ENCODE measurements around the gene GLYATL3. TPM values are rescaled to one million over a fixed set of nuclear protein-coding genes. Genes with fewer than 3 reads are reported as not detected.

Gene GLYATL3
- total RNA-seq, 1 experiment from 2014 or later = not detected

DNA sequence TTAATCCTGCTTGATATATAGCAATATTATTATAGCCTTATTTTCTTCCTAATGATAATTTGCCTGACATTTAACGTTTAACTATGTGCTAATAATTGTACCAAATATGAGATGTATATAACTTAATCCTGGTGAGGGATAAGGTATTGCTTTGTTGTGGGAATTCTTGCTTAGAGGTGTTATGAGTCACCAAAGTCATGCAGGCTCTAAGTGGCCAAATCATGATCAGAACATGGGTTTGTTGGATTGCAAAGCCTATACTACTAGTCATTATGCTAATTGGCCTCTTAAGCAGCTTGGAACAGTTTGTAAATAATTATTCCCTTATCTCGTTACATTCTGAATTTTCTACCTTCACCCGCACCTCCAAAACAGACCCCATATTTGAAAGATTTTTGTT, 28.8 kb downstream of the GLYATL3 start:
- H3K9me2 ChIP-seq (replicated peaks; ENCODE audit: insufficient read depth, low read length) = no peaks in the 10 kb centered on the region
- no peak overlapping the region for H3K4me2 ChIP-seq (ENCODE audit: low read depth, low read length, poor library complexity, severe bottlenecking)
- no peaks in the 10 kb centered on the region for H3K79me2 ChIP-seq (ENCODE audit: low read length)
- no peak overlapping the region for H2AFZ ChIP-seq (ENCODE audit: low read length)
- no peak overlapping the region for H3K9ac ChIP-seq (ENCODE audit: low read length)
- H3K27ac ChIP-seq (ENCODE audit: low read length) = no peak overlapping the region
- no peaks in the 10 kb centered on the region for H3K9me3 ChIP-seq (ENCODE audit: low read length)
- no peak for DNase-seq
- no peak overlapping the region for H3K4me3 ChIP-seq (ENCODE audit: low read length)
- no peaks in the 10 kb centered on the region for H3K27me3 ChIP-seq (ENCODE audit: low read length)
- H3K4me1 ChIP-seq (ENCODE audit: low read length) = no peaks in the 10 kb centered on the region
- no peaks in the 10 kb centered on the region for H3K36me3 ChIP-seq (ENCODE audit: insufficient read depth, low read length)
- H4K20me1 ChIP-seq (ENCODE audit: insufficient read depth, low read depth, low read length) = no peaks in the 10 kb centered on the region

DNA sequence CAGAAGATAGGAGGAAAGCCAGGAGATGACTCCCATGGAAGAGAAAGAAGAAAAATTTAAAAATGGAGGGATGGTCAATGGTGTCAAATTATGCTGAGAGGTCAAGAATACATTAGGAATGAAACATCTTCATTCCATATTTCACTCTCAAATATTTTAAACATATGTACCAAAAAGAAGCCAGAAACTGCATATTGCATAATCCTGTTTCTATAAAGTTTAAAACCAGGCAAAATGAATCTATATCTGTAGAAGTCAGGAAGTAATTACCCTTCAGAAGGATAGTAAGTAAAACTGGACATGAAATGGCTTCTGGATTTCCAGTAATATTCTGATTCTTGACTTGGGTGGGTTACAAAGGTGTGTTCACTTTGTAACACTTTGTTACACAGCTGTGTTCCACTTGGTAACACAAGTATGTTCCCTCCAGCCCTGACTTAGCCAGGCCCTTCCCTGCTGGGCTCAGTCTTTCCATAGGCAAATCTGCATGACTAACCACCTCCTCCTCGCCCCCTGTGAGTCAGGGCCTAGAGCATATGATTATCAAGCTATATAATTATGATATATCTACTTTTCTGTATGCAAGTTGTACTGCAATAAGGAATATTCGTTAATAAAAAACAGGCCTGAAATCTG, 30.5 kb downstream of the GLYATL3 start:
- no peak overlapping the region for H2AFZ ChIP-seq (ENCODE audit: low read length)
- no peak overlapping the region for H3K4me3 ChIP-seq (ENCODE audit: low read length)
- H3K27ac ChIP-seq (ENCODE audit: low read length) = no peak overlapping the region
- no peaks in the 10 kb centered on the region for H4K20me1 ChIP-seq (ENCODE audit: insufficient read depth, low read depth, low read length)
- no peaks in the 10 kb centered on the region for H3K9me2 ChIP-seq (replicated peaks; ENCODE audit: insufficient read depth, low read length)
- H3K4me1 ChIP-seq (ENCODE audit: low read length) = no peaks in the 10 kb centered on the region
- H3K4me2 ChIP-seq (ENCODE audit: low read depth, low read length, poor library complexity, severe bottlenecking) = no peak overlapping the region
- H3K9ac ChIP-seq (ENCODE audit: low read length) = no peak overlapping the region
- H3K36me3 ChIP-seq (ENCODE audit: insufficient read depth, low read length) = no peaks in the 10 kb centered on the region
- H3K79me2 ChIP-seq (ENCODE audit: low read length) = no peaks in the 10 kb centered on the region
- DNase-seq = no peak
- no peaks in the 10 kb centered on the region for H3K27me3 ChIP-seq (ENCODE audit: low read length)
- H3K9me3 ChIP-seq (ENCODE audit: low read length) = no peaks in the 10 kb centered on the region

DNA sequence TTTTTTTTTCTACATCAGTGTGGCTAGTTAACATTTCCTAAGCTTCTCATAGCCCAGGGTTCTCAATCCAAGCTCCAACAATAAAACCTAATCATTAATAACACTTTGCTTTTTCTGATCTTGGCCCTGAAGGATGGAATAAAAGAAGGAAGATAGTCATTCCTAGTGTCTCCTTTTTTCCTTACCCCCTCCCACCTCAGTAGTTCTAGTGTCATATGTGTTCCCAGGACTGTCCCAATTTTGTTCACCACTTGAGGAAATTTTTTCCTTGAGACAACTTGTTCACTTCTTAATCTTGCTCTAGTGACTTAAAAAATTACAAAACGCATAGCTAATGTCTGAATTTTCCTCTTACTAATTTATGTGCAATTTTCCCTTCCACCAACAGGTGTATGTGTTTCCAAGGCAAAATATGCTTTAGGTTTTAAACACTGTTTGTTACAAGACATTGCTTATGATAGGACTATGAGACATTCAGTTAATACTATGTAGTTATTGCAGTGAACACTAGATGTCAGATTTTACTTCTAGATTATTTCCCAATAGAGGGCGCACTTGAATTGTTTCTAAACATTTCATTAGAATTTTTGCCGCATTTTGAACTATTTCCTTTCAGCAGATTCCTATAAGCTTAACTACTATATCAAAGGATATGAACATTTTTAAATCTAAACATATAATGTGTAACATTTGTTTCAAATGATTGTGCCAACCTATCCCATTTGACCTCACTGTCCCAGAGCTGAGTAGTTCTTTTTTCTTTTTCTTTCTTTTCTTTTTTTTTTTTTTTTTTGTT, 32.2 kb downstream of the GLYATL3 start:
- H3K9ac ChIP-seq (ENCODE audit: low read length) = no peak overlapping the region

DNA sequence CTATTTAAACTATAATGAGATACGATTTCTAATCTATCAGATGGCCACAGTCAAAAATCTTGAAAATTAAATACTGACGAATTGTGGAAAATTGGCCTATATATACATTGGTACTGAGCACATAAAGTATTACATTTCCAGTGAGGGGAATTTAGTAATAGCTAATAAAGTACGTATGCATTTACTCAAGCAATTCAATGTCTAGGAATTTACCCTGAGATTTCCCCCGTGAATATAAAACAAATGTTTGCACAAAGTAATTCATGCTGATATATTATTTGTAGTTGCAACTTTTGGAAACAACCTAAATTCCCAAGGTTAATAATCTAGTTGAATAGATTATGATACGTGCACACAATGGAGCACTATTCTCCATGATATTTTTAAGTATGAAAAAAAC, 36.1 kb downstream of the GLYATL3 start:
- H3K9ac ChIP-seq (ENCODE audit: low read length) = no peak overlapping the region
- no peaks in the 10 kb centered on the region for H3K27me3 ChIP-seq (ENCODE audit: low read length)
- no peak for DNase-seq
- H3K36me3 ChIP-seq (ENCODE audit: insufficient read depth, low read length) = no peaks in the 10 kb centered on the region
- no peak overlapping the region for H3K27ac ChIP-seq (ENCODE audit: low read length)
- no peaks in the 10 kb centered on the region for H3K79me2 ChIP-seq (ENCODE audit: low read length)
- no peak overlapping the region for H2AFZ ChIP-seq (ENCODE audit: low read length)
- no peaks in the 10 kb centered on the region for H3K9me2 ChIP-seq (replicated peaks; ENCODE audit: insufficient read depth, low read length)
- H3K9me3 ChIP-seq (ENCODE audit: low read length) = no peaks in the 10 kb centered on the region
- no peak overlapping the region for H3K4me2 ChIP-seq (ENCODE audit: low read depth, low read length, poor library complexity, severe bottlenecking)
- H4K20me1 ChIP-seq (ENCODE audit: insufficient read depth, low read depth, low read length) = no peaks in the 10 kb centered on the region
- no peaks in the 10 kb centered on the region for H3K4me1 ChIP-seq (ENCODE audit: low read length)
- no peak overlapping the region for H3K4me3 ChIP-seq (ENCODE audit: low read length)

More for the DNA sequence above, 32.2 kb downstream of the GLYATL3 start:
- H3K9me3 ChIP-seq (ENCODE audit: low read length) = no peaks in the 10 kb centered on the region
- DNase-seq = peak; percentile 83
- H3K27me3 ChIP-seq (ENCODE audit: low read length) = no peaks in the 10 kb centered on the region
- no peak overlapping the region for H3K4me3 ChIP-seq (ENCODE audit: low read length)
- no peaks in the 10 kb centered on the region for H3K79me2 ChIP-seq (ENCODE audit: low read length)
- H4K20me1 ChIP-seq (ENCODE audit: insufficient read depth, low read depth, low read length) = no peaks in the 10 kb centered on the region
- H3K4me1 ChIP-seq (ENCODE audit: low read length) = no peaks in the 10 kb centered on the region
- H3K27ac ChIP-seq (ENCODE audit: low read length) = no peak overlapping the region
- H3K36me3 ChIP-seq (ENCODE audit: insufficient read depth, low read length) = no peaks in the 10 kb centered on the region
- H3K9me2 ChIP-seq (replicated peaks; ENCODE audit: insufficient read depth, low read length) = no peaks in the 10 kb centered on the region
- H3K4me2 ChIP-seq (ENCODE audit: low read depth, low read length, poor library complexity, severe bottlenecking) = no peak overlapping the region
- no peak overlapping the region for H2AFZ ChIP-seq (ENCODE audit: low read length)

DNA sequence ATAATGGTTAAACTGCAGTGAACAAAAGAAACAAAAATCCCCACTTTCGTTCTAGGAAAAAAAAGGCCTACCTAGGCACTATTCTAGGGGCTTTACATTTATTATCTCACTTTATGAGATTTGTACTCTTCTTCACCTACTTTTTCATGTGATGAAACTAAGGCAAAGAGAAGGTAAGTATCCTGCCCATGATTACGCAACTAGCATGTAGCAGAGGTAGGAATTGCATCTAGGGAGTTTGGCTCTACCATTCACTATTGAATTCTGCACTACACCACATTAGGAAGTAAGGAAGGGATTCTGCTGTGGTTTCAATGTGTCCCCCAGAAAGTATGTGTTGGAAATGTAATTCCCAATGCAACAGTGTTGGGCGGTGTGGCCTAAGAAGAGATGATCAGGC, 39.4 kb downstream of the GLYATL3 start:
- no peak overlapping the region for H2AFZ ChIP-seq (ENCODE audit: low read length)
- H3K79me2 ChIP-seq (ENCODE audit: low read length) = no peaks in the 10 kb centered on the region
- H3K27ac ChIP-seq (ENCODE audit: low read length) = no peak overlapping the region
- H3K4me2 ChIP-seq (ENCODE audit: low read depth, low read length, poor library complexity, severe bottlenecking) = no peak overlapping the region
- no peaks in the 10 kb centered on the region for H4K20me1 ChIP-seq (ENCODE audit: insufficient read depth, low read depth, low read length)
- H3K27me3 ChIP-seq (ENCODE audit: low read length) = no peaks in the 10 kb centered on the region
- no peaks in the 10 kb centered on the region for H3K9me3 ChIP-seq (ENCODE audit: low read length)
- no peak overlapping the region for H3K9ac ChIP-seq (ENCODE audit: low read length)
- DNase-seq = no peak
- H3K36me3 ChIP-seq (ENCODE audit: insufficient read depth, low read length) = no peaks in the 10 kb centered on the region
- H3K9me2 ChIP-seq (replicated peaks; ENCODE audit: insufficient read depth, low read length) = no peaks in the 10 kb centered on the region
- no peaks in the 10 kb centered on the region for H3K4me1 ChIP-seq (ENCODE audit: low read length)
- no peak overlapping the region for H3K4me3 ChIP-seq (ENCODE audit: low read length)

DNA sequence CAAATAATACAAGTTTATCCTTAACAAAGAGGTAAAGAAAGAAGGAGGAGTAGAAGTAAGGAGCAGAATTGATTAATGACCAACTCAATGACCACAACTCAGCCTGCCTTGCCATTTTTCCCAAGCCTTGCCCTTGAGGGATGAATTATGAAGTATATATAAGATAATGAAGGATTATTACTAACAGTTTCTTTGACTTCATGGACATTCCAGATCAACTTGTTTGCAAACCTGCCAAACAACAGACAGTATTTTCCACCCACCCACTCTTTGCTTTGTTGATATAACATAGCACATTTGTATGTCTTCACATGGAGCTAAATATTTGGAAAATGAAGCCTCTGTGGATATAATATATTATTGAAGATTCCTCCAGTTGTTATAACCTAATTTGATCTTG, 40.9 kb downstream of the GLYATL3 start:
- no peaks in the 10 kb centered on the region for H3K9me3 ChIP-seq (ENCODE audit: low read length)
- DNase-seq = no peak
- H3K27me3 ChIP-seq (ENCODE audit: low read length) = no peaks in the 10 kb centered on the region
- H2AFZ ChIP-seq (ENCODE audit: low read length) = no peak overlapping the region
- no peaks in the 10 kb centered on the region for H3K79me2 ChIP-seq (ENCODE audit: low read length)
- H3K36me3 ChIP-seq (ENCODE audit: insufficient read depth, low read length) = no peaks in the 10 kb centered on the region
- no peaks in the 10 kb centered on the region for H3K9me2 ChIP-seq (replicated peaks; ENCODE audit: insufficient read depth, low read length)
- no peak overlapping the region for H3K4me3 ChIP-seq (ENCODE audit: low read length)
- no peak overlapping the region for H3K27ac ChIP-seq (ENCODE audit: low read length)
- no peak overlapping the region for H3K4me2 ChIP-seq (ENCODE audit: low read depth, low read length, poor library complexity, severe bottlenecking)
- H3K4me1 ChIP-seq (ENCODE audit: low read length) = no peaks in the 10 kb centered on the region
- H3K9ac ChIP-seq (ENCODE audit: low read length) = no peak overlapping the region
- H4K20me1 ChIP-seq (ENCODE audit: insufficient read depth, low read depth, low read length) = no peaks in the 10 kb centered on the region

DNA sequence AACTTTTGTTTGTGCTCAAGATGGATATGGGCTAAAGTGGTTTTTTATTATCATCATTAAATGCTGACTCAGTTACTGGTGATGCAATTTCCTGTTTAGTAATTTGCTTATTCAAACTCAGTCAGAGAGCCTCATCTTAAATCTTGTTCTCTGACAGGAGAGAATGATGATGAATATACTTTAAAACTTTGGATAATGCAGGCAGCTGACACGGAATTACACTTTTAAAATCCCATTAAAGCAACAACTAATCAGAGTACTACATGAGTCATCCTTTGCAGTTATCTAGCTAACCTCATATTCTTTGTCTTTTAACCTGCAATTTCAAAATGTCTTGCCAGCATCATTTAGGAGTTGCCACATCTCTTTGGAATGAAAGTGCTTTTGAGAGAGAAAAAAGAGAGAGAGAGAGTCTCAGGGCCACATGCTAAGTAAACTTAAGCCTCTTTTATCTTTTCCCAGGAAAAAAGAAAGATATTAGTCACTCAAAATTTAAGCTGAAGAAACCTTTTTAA, 41.5 kb downstream of the GLYATL3 start:
- H3K4me1 ChIP-seq (ENCODE audit: low read length) = no peaks in the 10 kb centered on the region

DNA sequence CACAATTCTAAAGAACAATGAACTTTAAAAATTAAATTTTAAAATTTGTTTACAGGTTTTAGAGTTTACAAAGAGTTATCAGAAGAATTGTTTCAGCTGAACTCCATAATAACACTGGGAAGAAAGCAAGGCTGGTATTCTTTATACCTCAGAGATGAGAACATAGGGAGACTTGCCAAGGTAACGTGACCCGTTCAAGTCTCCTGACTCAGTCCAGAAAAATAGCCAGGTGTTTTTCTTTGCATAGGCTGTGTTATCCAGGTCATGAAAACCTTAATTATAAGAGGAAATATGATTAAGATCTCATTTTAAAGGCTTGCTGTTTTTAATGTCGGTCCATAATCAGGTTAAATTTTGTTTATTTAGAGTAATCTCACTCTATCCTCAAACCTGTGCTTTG, 42.2 kb downstream of the GLYATL3 start:
- DNase-seq = no peak
- Histone ChIP-seq H3K4me1 (ENCODE audit: low read length) (no peaks in the 10 kb centered on the region), H2AFZ (ENCODE audit: low read length) (no peak overlapping the region), H3K79me2 (ENCODE audit: low read length) (no peaks in the 10 kb centered on the region), H3K27me3 (ENCODE audit: low read length) (no peaks in the 10 kb centered on the region), H3K4me3 (ENCODE audit: low read length) (no peak overlapping the region), H3K4me2 (ENCODE audit: low read depth, low read length, poor library complexity, severe bottlenecking) (no peak overlapping the region), H4K20me1 (ENCODE audit: insufficient read depth, low read depth, low read length) (no peaks in the 10 kb centered on the region), H3K27ac (ENCODE audit: low read length) (no peak overlapping the region), H3K9me2 (replicated peaks; ENCODE audit: insufficient read depth, low read length) (no peaks in the 10 kb centered on the region), H3K9ac (ENCODE audit: low read length) (no peak overlapping the region), H3K9me3 (ENCODE audit: low read length) (no peaks in the 10 kb centered on the region), H3K36me3 (ENCODE audit: insufficient read depth, low read length) (no peaks in the 10 kb centered on the region)

More for the DNA sequence above, 41.5 kb downstream of the GLYATL3 start:
- Histone ChIP-seq H3K4me3 (ENCODE audit: low read length) (no peak overlapping the region), H3K79me2 (ENCODE audit: low read length) (no peaks in the 10 kb centered on the region), H3K9me2 (replicated peaks; ENCODE audit: insufficient read depth, low read length) (no peaks in the 10 kb centered on the region), H4K20me1 (ENCODE audit: insufficient read depth, low read depth, low read length) (no peaks in the 10 kb centered on the region), H3K4me2 (ENCODE audit: low read depth, low read length, poor library complexity, severe bottlenecking) (no peak overlapping the region), H3K9ac (ENCODE audit: low read length) (no peak overlapping the region), H2AFZ (ENCODE audit: low read length) (no peak overlapping the region), H3K36me3 (ENCODE audit: insufficient read depth, low read length) (no peaks in the 10 kb centered on the region), H3K27me3 (ENCODE audit: low read length) (no peaks in the 10 kb centered on the region), H3K9me3 (ENCODE audit: low read length) (no peaks in the 10 kb centered on the region), H3K27ac (ENCODE audit: low read length) (no peak overlapping the region)
- DNase-seq = no peak

All from Karpas-422 (cell line).